NK-92 treated with Interleukin-12 subunit alpha and Interleukin-12 subunit beta, amount 100 ng/mL, for 24 hours (cell line): ENCODE data around the gene GSDME.

Source experiments
- DNase-seq: peaks from one replicate; lab custom pipeline; 2025; lab: John Stamatoyannopoulos, UW

The GSDME gene

DNA sequence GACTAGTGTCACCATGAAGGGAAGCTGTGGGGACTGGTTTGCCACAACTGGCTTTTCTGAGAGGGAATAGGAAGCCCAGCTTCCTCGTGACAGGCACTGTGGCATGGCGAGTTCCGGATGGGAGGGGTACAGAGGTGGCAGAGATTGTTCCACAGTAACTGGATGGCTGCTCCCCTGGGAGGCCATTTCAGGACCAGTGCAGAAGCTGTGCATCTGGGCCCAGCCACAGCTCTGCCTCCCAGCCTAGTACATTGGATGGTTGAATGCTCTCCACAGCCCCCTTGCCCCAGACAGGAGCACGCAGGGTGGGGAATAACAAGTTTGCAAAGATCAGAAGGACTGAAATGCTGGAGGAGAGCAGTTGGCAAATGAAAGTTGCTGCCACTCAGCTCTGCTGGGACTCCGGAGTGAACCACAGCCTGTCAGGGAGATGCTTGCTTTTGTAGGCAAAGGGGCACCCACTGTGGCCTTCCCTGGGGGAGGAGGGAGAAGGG lies 51.8 kb downstream of the GSDME start:
- no peak for DNase-seq

DNA sequence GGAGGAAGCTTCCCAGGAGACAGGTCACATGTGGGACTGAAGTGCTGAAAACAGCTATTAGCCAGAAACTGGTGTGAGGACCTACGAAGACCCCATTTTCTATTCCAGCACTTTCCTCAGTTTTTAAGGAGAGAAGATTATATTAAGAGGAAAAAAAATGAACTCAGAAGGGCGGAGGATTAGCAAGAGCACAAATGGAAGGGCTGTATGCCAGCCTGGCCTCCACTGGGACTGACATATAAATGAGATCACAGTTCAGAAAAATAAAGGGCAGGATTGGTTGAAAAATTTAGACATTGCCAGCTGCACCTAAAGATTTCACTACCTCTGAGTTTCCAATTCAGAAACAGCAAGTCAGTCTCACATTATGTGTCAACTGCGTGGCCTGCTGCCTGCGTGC lies 53.0 kb downstream of the GSDME start:
- DNase-seq = no peak

GRCh38 chr7:24703296-24703695 lies 54.0 kb downstream of the GSDME start:
- no peak for DNase-seq

DNA sequence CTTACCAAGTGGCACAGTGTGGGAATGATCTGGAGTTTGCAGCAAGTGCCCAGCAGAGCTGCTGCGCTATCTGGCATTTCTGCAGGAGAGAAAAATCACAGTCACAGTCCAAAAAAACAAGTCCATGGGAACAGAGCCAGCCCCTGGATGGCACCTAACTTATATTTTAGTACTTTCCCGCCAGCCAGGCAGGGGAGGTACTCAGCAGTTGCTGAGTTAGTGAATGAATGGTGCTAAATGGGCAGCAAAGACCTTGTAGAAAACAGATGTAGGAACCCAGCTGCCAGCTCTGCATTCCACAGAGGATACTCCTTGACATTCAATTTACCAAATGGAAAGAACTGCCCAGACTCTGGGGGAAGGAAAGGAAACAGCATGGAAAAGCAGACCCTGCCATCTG lies 54.5 kb downstream of the GSDME start:
- no peak for DNase-seq

DNA sequence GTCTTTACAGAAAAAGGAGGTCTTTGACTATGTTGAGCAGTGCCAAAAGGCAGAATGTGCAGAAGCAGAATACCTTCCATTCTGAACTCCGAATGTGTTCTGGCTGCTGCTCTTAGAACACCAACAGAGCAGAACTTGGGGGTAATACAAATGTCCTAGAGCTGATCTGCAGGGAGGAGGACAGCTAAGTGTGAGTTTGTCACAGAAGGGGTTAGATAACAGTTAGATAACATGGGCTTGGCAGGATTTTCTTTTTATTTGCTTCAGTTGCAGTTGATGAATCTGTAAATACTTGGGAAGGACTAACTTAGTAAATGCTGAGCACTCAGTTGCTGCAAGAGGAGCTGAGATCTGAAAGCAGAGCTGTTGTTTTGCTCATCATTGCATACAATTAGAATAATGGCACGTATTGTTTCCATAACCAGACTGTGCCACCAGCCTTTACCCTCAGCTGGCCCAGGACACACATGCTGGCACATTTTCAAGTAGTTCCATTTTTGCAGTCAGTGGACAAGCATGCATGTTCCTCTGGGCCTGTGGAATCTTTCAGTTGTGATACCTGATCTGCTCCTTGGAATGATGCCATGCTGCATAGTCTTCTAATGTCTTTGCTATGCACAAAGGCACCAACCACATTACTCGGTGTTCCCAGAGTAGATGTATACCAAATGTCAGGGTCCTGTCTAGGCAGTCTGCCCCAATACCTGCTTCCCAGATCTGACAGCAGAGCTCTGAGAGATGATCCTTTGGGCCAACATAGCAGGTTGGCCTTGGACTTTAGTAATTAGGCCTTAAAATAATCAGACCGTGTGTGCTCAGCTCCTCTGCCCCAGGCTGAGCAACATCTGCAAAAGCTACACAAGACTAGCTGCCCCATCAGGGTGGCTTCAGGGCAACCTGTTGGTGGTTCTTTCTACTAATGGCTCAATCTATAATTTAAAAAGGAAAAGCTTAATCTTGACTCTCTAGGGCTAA lies 55.7 kb downstream of the GSDME start:
- DNase-seq = no peak

DNA sequence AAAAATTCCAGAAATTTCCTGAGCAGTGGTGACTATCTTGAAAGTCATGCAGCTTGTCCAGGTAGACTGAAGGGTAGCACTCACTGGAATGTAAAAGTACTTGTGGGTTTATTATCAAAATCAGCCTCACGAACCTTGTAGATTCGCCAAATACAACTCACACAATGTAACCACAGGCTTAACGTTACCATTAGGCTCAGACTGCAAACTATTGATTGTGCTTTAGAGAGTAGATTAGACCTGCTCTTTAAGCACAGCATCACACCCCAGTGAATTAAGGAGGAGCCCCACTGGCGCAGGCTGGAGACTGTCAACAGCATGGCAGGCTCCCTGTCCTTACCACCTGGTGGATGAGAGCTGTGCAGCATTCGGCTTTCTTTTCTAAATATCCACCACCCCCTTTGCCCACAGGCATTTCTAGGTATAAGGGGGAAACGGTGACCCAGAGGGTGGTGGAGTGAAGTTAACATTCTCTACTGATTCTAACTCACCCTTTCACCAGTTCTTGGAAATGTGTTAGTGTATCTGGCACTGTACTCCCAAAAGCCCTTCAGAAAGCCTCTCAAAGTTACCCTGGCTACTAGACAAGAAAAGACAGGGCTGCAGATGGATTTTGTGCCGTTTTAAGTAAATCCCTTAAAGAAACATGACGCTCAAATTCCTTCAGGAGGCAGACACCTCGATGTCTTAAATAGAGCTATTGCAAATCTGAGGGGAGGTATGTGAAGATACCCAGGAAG lies 56.6 kb downstream of the GSDME start:
- no peak for DNase-seq

DNA sequence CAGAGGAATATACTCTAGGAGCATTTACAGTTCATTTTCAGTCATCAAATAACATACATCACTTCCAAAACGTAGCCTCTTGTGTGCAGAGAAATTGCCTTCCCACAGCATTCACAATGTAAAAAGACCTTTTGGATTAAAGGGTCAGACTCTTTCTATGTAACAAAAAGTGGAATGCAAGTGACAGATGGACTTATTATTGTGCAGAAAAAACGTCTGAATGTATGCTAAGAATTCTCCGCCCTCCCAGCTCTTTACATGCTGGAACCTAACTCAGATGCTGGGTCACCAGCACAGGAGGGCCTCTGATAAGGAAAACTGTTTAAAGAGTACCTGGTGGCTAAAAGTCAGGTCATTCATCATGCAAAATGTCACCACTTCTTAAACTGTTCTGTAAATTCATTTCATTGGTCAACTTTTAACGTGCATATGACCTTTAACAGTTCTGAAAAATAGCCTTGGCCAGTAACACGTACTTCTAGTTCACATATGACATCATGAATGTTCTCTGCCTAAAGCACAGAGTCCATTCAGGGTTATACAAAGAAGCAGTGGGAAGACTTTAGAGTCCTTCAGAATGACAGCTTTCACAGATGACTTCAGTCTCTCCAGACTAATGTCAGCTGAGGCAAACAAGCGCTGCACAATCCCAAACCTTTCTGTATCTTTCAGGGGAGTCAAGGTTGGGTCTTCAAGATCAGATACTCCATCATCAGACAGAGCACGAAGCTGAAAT lies 58.6 kb downstream of the GSDME start:
- no peak for DNase-seq

- DNase-seq = no peak
These were observed 59.8 kb downstream of the GSDME start for GRCh38 chr7:24697416-24697815.

- DNase-seq = no peak
These were observed 64.7 kb downstream of the GSDME start for GRCh38 chr7:24692592-24692991.

DNA sequence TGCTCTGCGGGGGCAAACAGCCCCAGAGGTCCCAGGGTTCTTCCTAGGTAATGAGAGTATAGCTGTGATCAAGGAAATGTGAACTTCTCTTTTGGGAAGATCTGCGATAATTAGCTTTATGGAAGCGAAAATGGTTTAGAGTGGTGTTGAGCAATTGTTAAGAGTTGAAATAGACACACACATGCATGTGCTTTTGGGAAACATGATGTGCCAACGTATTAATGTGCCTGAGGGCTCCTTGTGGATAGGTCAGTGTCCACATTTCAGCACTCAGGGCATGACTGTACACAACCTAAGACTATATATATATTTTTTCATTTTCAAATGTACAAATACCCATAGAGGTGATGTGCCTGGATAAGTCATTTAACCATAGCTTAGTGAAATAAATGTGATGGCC lies 67.0 kb downstream of the GSDME start:
- no peak for DNase-seq

- no peak for DNase-seq
These were observed 71.6 kb downstream of the GSDME start for GRCh38 chr7:24685708-24686107.

- no peak for DNase-seq
These were observed 86.5 kb downstream of the GSDME start for GRCh38 chr7:24670782-24671181.

GRCh38 chr7:24669971-24670591 lies 87.2 kb downstream of the GSDME start:
- no peak for DNase-seq

- DNase-seq = no peak
These were observed 88.2 kb downstream of the GSDME start for GRCh38 chr7:24668927-24669635.

- DNase-seq = no peak
These were observed 91.5 kb downstream of the GSDME start for GRCh38 chr7:24665564-24666294.

DNA sequence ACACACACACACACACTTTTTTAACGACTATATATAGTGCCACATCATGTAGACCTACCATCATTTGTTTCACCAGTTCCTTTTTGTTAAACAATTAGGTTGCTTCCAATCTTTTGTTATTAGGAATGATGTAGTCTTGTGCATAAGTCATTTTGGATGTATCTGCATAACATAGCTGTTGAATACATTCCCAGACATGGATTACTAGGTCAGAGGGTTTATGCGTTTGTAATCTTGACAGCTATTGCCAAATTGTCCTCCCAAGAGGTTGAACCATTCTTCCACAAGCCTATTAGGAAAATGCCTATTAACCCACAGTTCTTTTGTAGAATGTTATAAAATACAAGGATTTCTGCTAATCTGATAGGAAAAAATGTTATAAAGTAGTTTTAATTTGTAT lies 96.7 kb downstream of the GSDME start:
- DNase-seq = no peak

DNA sequence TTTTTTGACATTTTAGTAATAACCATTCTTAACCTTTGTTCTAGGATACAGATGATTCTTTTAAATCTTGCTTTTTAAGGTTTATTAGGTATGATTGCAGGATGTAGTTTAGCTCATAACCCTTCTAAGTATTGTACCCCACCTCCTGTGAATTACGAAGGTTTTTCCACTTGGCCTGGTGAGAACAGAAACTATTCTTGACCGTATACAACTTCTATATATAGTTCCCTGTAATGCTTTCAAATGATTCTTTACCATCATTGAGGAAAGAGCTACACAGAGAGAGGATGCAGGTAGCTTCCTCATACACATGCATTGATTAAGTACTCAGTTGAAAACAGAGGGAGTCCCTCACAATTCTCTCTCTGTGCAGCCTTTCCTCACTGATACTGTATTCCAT lies 97.8 kb downstream of the GSDME start:
- DNase-seq = no peak

- DNase-seq = no peak
These were observed 99.3 kb downstream of the GSDME start for GRCh38 chr7:24657980-24658379.

GRCh38 chr7:24656608-24657007 lies 100.7 kb downstream of the GSDME start:
- no peak for DNase-seq

GRCh38 chr7:24654305-24654704 lies 103.0 kb downstream of the GSDME start:
- DNase-seq = no peak
